GM12875 (cell line): ENCODE results near the gene CBR4.

ENCODE experiments used
- H3K4me3 ChIP-seq: one replicate; pipeline ENCODE4 v1.5.1; 2011; ENCODE audit warnings: low read depth, low read length, control low read depth
- CTCF ChIP-seq: IDR thresholded peaks from 2 replicates; pipeline ENCODE4 v1.5.1; 2011; ENCODE audit warnings: low read depth, mild to moderate bottlenecking, control low read depth, inconsistent platforms, low read length, moderate library complexity, borderline replicate concordance; ENCODE audit not compliant: insufficient read depth

CBR4 gene

GRCh38 chr4:169018406-169018805 is 8.4 kb upstream of the CBR4 start:
- H3K4me3 ChIP-seq = no peak overlapping the region
- TF ChIP-seq CTCF = no peak

DNA sequence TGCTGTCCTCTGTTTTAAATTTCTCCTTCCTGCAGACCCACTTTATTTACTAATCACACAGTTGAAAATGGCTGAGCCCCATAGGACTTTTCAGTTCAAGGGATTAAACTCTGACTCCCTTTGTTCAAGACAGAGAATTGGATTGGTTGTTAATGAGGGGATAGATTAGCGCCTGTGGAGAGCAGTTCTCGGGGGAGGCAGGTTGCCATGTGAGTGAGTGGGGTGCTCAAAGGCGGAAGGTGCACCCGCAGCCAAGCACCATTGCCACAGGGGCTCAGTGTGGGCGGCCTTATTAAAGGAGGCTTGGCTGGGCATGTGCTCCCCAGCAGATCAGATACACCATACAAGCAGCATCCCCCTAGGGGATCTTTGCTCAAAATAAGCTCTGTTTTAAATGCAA is 7.9 kb upstream of the CBR4 start:
- no peak for TF ChIP-seq CTCF
- no peak overlapping the region for H3K4me3 ChIP-seq

DNA sequence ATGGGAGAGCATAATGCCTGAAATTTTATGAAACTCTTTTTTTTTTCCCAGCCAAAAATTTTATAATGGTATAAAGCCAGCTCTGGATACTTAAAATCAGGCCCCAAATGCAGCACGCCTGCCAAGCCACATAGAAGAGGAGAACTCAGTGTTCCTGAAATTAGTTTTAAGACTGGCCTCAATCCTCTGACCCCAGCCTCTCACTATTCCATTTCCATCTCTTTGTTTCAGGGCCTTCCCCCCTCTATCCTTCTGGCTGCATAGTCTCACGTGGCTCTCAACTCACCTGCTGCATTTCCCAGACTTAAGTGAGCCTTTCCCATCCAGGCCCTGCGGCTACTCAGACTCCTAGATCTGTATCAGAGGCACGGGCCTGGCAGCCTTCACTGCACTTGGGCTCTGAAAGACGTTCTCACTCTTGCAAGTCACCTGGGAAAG is 5.2 kb upstream of the CBR4 start:
- TF ChIP-seq CTCF = no peak
- no peak overlapping the region for H3K4me3 ChIP-seq

DNA sequence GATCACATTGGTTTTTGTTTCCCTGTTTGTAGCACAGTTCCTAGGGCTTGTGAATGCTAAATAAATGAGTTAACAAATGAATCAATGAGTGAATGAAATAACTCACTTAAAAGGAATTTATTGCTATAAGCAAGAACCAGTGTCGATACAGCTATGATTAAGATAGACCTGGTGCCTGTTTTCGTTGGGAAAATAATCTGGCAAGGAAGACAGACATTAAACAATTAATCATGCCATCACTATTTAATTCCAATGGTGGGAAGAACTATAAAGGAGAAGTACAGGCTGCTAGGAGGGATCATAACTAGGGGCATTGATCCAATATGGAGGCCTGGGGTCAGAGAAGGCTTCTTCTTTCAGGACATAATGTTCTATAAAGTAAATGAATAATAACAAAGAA is 4.5 kb upstream of the CBR4 start:
- no peak for TF ChIP-seq CTCF
- H3K4me3 ChIP-seq = no peak overlapping the region

GRCh38 chr4:169013396-169013795 is 3.3 kb upstream of the CBR4 start:
- H3K4me3 ChIP-seq = no peak overlapping the region
- no peak for TF ChIP-seq CTCF

- H3K4me3 ChIP-seq = no peak overlapping the region
Measured at GRCh38 chr4:169012049-169012448, 2.0 kb upstream of the CBR4 start.

More at GRCh38 chr4:169012049-169012448, 2.0 kb upstream of the CBR4 start:
- TF ChIP-seq CTCF = no peak
